WTC11 (cell line): ENCODE measurements around the gene CNBP. TPM values are rescaled to one million over a fixed set of nuclear protein-coding genes. Genes with fewer than 3 reads are reported as not detected.

ENCODE experiments used
- AR ChIP-seq: fragments of 250-450 bp; sonication (Bioruptor Pico); IDR thresholded peaks from 2 replicates; pipeline ENCODE4 v1.9.0; 2021; ENCODE audit warnings: mild to moderate bottlenecking
- ATF1 ChIP-seq: sonication (generic); formaldehyde crosslinking; IDR thresholded peaks from 2 replicates; pipeline ENCODE4 v1.8.1; 2023; ENCODE audit warnings: mild to moderate bottlenecking, moderate library complexity, missing genetic modification reagents
- FOXK1 ChIP-seq: sonication (generic); formaldehyde crosslinking; IDR thresholded peaks from 2 replicates; pipeline ENCODE4 v1.8.0; 2022; ENCODE audit warnings: mild to moderate bottlenecking, moderate library complexity, missing genetic modification reagents
- HMGXB4 ChIP-seq: sonication (generic); formaldehyde crosslinking; IDR thresholded peaks from 2 replicates; pipeline ENCODE4 v1.8.1; 2023; ENCODE audit warnings: mild to moderate bottlenecking, moderate library complexity, missing genetic modification reagents
- JUN ChIP-seq: sonication (generic); formaldehyde crosslinking; IDR thresholded peaks from 2 replicates; pipeline ENCODE4 v1.8.0; 2023; ENCODE audit warnings: mild to moderate bottlenecking, missing genetic modification reagents
- MLX ChIP-seq: sonication (generic); formaldehyde crosslinking; IDR thresholded peaks from 2 replicates; pipeline ENCODE4 v1.8.1; 2023; ENCODE audit warnings: mild to moderate bottlenecking, missing genetic modification reagents, moderate library complexity
- NFATC4 ChIP-seq: fragments of 250-450 bp; sonication (Bioruptor Pico); IDR thresholded peaks from 2 replicates; pipeline ENCODE4 v1.9.0; 2021; ENCODE audit warnings: mild to moderate bottlenecking
- PRRX2 ChIP-seq: fragments of 250-450 bp; sonication (Bioruptor Pico); IDR thresholded peaks from 2 replicates; pipeline ENCODE4 v1.8.0; 2021; ENCODE audit warnings: mild to moderate bottlenecking
- SOX15 ChIP-seq: fragments of 250-450 bp; sonication (Bioruptor Pico); IDR thresholded peaks from 2 replicates; pipeline ENCODE4 v1.9.0; 2021; ENCODE audit warnings: mild to moderate bottlenecking
- TP53 ChIP-seq: sonication (generic); formaldehyde crosslinking; IDR thresholded peaks from 2 replicates; pipeline ENCODE4 v1.8.1; 2023; ENCODE audit warnings: mild to moderate bottlenecking, missing genetic modification reagents
- ZMAT4 ChIP-seq: fragments of 250-450 bp; sonication (Bioruptor Pico); IDR thresholded peaks from 2 replicates; pipeline ENCODE4 v1.9.0; 2021; ENCODE audit warnings: mild to moderate bottlenecking
- ZNF121 ChIP-seq: sonication (generic); formaldehyde crosslinking; IDR thresholded peaks from 2 replicates; pipeline ENCODE4 v1.8.0; 2023; ENCODE audit warnings: missing genetic modification reagents
- ZNF396 ChIP-seq: fragments of 250-450 bp; sonication (Bioruptor Pico); IDR thresholded peaks from 2 replicates; pipeline ENCODE4 v1.8.0; 2021; ENCODE audit warnings: mild to moderate bottlenecking, moderate library complexity, borderline replicate concordance
- ZNF512 ChIP-seq: sonication (generic); formaldehyde crosslinking; IDR thresholded peaks from 2 replicates; pipeline ENCODE4 v1.8.1; 2022; ENCODE audit warnings: missing genetic modification reagents, borderline replicate concordance
- ZNF532 ChIP-seq: fragments of 250-450 bp; sonication (Bioruptor Pico); IDR thresholded peaks from 2 replicates; pipeline ENCODE4 v1.9.0; 2021; ENCODE audit warnings: mild to moderate bottlenecking, borderline replicate concordance
- total RNA-seq: library from RNA; stranded (reverse); gene quantifications from 3 replicates; pipeline ENCODE4 v1.2.3, GENCODE V29; 2021
- TF ChIP-seq, protein P1 (sequence below): sonication (generic); formaldehyde crosslinking; IDR thresholded peaks from 2 replicates; pipeline ENCODE4 v1.8.1; 2022; ENCODE audit warnings: mild to moderate bottlenecking, moderate library complexity, missing genetic modification reagents
- TF ChIP-seq, protein P2 (sequence below): fragments of 250-450 bp; sonication (Bioruptor Pico); IDR thresholded peaks from 2 replicates; pipeline ENCODE4 v2.1.2; 2022; ENCODE audit warnings: mild to moderate bottlenecking, moderate library complexity
- TF ChIP-seq, protein P3 (sequence below): sonication (generic); formaldehyde crosslinking; conservative IDR thresholded peaks from 2 replicates; pipeline ENCODE4 v1.8.1; 2022; ENCODE audit warnings: mild to moderate bottlenecking, missing genetic modification reagents

The CNBP gene
- total RNA-seq, 1 experiment from 2014 or later, result 329 TPM

- TF ChIP-seq PRRX2 (CRISPR knock-in tag) (no peak), MLX (CRISPR knock-in tag) (no peak), ZNF512 (CRISPR knock-in tag) (no peak), NFATC4 (CRISPR knock-in tag) (no peak), ZNF396 (CRISPR knock-in tag) (no peak), HMGXB4 (CRISPR knock-in tag) (0 out of 2 replicates have a peak, but pooled peaks have one; percentile 27), ZMAT4 (CRISPR knock-in tag) (no peak), AR (CRISPR knock-in tag) (no peak), JUN (CRISPR knock-in tag) (no peak), ZNF121 (no peak), ATF1 (CRISPR knock-in tag) (no peak), ZNF532 (no peak), FOXK1 (peak; percentile 91), TP53 (CRISPR knock-in tag) (no peak), SOX15 (no peak)
- TF ChIP-seq, protein P1, sequence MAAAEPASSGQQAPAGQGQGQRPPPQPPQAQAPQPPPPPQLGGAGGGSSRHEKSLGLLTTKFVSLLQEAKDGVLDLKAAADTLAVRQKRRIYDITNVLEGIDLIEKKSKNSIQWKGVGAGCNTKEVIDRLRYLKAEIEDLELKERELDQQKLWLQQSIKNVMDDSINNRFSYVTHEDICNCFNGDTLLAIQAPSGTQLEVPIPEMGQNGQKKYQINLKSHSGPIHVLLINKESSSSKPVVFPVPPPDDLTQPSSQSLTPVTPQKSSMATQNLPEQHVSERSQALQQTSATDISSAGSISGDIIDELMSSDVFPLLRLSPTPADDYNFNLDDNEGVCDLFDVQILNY (CRISPR knock-in tag), result no peak; the same call in 1 of the 2 replicates
- TF ChIP-seq, protein P2, sequence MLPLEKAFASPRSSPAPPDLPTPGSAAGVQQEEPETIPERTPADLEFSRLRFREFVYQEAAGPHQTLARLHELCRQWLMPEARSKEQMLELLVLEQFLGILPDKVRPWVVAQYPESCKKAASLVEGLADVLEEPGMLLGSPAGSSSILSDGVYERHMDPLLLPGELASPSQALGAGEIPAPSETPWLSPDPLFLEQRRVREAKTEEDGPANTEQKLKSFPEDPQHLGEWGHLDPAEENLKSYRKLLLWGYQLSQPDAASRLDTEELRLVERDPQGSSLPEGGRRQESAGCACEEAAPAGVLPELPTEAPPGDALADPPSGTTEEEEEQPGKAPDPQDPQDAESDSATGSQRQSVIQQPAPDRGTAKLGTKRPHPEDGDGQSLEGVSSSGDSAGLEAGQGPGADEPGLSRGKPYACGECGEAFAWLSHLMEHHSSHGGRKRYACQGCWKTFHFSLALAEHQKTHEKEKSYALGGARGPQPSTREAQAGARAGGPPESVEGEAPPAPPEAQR (CRISPR knock-in tag), result no peak
- TF ChIP-seq, protein P3, sequence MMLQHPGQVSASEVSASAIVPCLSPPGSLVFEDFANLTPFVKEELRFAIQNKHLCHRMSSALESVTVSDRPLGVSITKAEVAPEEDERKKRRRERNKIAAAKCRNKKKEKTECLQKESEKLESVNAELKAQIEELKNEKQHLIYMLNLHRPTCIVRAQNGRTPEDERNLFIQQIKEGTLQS (CRISPR knock-in tag), result no peak
Observed at GRCh38 chr3:129160891-129161859, 22.5 kb downstream of the CNBP start, which contains the start of gene ISY1 (continued).
